Measurements from ENCODE around the gene TK2.
"Not testable (repeated sequence)": the region's sequence is repeated elsewhere in the genome, so short reads cannot be mapped to it uniquely, and the experiment has no call there.

Gene TK2

DNA sequence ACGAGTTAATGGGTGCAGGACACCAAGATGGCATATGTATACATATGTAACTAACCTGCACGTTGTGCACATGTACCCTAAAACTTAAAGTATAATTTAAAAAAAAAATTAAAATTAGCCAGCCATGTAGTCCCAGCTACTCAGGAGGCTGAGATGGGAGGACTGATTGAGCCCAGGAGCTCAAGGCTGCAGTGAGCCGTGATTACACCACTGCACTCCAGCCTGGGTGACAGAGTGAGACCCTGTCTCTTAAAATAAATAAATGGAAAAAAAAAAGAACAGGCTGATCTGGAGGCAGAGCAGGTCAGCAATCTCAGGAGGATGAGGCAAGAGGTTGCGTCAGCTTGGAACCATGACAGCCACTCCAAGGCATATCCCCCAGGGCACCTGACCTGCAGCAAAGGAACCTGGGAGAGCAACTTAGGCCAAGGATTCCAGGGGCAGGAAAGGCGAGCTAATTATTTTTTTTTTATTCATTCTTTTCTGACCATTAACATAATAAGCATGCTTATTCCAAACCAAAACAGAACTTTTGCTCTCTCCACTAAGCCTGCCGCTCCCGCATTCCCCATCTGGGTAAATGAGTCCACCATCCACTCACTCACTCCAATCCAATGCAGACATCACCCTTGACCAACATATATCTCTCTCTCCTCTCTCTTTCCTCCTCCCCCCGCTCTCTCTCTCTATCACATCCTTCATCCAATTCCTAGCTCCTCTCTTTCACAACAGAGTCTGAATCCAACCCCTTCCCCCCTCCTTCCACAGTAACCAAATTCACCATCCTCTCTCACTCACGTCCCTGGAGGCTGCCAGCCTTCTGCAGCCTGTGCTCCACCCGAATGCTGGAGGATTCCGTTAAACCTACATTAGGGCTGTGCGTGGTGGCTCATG, 47.7 kb downstream of the TK2 start:
- FAIRE-seq = no peak

- FAIRE-seq = not testable (repeated sequence)
Observed at GRCh38 chr16:66501563-66501962, 48.4 kb downstream of the TK2 start.

DNA sequence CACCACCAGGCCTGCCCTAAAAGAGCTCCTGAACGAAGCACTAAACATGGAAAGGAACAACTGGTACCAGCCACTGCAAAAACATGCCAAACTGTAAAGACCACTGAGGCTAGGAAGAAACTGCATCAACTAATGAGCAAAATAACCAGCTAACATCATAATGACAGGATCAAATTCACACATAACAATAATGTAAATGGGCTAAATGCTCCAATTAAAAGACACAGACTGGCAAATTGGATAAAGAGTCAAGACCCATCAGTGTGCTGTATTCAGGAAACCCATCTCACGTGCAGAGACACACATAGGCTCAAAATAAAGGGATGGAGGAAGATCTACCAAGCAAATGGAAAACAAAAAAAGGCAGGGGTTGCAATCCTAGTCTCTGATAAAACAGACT, 52.0 kb downstream of the TK2 start:
- FAIRE-seq = not testable (repeated sequence)

GRCh38 chr16:66496226-66496625, 53.7 kb downstream of the TK2 start:
- not testable (repeated sequence) for FAIRE-seq

- FAIRE-seq = no peak
Observed at GRCh38 chr16:66495440-66495839, 54.5 kb downstream of the TK2 start.

DNA sequence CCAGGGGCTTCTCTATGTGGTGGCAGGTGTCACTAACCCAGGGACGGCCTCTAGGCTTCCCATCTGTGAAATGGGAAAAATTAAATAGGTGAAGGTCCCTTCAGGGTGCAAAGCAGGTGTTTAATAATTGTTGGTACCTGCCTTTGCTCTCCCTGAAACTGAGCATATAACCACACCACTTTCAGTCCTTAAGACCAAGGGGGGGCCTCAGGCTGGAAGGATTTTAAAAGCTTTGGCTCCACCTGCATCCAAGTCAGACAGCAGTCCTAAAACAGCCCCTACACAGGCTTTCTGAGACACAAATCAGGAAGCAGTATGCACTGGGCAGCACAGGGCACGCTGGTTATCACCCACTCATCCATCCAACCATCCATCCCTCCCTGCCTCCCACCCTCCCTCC, 55.0 kb downstream of the TK2 start:
- no peak for FAIRE-seq

DNA sequence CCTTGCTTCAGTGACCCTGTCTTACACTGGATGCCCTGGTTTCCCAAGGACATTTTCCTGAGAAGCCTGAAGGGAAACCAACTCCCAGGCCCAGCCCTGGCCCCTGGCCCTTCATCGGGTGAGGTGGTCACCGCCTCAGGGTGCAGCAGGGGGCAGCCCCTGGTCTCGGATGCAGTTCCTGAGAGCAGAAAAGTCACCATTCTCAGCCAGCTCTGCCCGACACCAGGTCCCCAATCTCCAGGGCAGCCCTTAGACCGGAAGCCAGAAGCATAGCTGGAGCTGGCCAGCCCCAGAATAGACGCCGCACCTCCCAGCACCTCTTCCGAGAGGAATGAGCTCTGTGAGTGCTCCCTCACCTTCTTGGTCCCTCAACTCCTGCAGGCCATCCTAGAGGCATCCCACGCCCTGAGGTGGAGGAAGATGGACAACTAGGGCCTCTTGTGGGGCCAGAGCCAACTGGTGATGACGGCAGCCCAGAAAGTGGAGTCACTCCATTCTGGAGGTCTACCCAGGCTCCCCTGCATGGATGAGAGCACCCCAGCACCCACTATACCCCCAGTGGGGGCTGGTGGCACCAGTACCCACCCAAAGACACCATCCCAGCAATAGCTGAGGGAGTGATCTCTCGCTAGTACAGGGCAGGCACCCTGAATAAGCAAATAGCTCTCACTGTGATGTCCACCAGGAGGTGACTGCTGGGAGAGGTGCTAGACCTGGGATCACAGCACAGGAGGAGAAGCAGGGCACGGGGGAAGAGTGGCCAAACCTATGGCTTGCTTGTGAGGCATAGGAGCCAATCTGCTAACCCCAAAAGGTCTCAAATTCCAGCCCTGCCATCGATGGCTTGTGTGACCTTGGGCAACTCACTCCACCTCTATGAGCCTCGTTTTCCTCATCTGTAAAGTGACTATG, 56.2 kb downstream of the TK2 start:
- FAIRE-seq = no peak

DNA sequence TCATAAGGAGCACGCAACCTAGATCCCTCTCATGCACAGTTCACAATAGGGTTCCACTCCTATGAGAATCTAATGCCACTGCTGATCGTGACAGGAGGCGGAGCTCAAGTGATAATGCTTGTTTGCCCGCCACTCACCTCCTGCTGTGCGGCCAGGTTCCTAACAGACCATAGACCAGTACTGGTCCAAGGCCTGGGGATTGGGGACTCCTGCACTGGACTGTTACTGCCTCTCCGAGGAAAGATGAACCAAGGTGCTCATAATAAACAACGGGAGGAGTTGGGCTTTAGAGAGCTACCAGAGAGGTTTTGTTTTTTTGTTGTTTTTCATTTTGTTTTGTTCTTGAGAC, 58.2 kb downstream of the TK2 start:
- no peak for FAIRE-seq

- FAIRE-seq = no peak
Observed at GRCh38 chr16:66490774-66491715, 58.9 kb downstream of the TK2 start.

- no peak for FAIRE-seq
Observed at GRCh38 chr16:66489818-66490217, 60.1 kb downstream of the TK2 start.

GRCh38 chr16:66489385-66489784, 60.5 kb downstream of the TK2 start:
- no peak for FAIRE-seq

DNA sequence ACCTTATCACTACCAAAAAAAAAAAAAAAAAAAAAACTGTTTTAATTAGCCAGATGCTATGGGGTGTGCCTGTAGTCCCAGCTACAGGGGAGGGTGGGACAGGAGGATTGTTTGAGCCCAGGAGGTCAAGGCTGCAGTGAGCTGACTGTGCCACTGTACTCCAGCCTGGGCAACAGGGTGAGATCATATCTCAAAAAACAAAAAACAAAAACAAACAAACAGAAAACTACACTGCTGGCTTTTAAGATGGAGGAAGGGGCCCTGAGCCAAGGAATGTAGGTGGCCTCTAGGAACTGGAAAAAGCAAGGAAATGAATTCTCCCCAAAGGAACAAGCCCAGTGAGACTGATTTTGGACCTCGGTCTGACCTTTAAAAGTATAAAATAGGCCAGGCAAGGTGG, 61.4 kb downstream of the TK2 start:
- FAIRE-seq = no peak

GRCh38 chr16:66487580-66488275, 62.2 kb downstream of the TK2 start:
- FAIRE-seq = no peak

DNA sequence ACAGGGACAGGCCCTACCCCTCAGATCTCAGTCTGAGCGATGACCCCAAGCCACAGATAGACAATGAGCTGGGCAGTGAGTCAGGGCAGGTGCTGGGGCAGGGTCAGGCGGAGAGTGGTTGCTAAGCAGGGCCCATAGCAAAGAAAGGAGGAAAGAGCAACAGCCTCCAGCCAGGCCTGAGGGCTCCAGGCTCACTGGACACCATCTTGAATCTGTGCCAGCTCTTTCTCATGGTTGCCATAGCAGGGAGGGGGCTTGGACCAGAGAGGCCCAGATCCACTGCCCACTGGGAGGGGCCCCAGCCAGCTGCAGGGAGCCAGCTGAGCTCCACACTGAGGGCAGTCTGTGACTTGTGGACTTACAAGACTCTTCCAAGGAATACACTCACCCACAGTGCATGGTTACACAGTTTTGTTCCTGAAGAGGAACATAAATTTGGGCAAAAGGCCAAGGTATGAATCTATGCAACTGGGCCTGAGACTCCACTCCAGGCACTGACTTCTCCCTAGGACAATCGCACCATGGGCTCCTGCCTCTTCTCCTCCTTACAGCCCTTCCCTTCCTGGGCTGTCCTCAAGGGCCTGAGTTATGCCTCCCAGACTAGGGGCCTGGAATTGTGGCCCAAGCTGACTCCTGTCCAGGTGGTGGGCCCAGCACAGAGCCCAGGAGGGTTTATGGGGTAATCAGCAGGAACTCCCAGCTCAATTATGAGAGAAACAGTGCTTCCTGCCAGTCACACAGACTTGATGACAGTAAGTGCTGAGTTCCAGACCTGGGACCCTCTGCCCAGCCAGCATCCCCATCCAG, 62.9 kb downstream of the TK2 start:
- no peak for FAIRE-seq

DNA sequence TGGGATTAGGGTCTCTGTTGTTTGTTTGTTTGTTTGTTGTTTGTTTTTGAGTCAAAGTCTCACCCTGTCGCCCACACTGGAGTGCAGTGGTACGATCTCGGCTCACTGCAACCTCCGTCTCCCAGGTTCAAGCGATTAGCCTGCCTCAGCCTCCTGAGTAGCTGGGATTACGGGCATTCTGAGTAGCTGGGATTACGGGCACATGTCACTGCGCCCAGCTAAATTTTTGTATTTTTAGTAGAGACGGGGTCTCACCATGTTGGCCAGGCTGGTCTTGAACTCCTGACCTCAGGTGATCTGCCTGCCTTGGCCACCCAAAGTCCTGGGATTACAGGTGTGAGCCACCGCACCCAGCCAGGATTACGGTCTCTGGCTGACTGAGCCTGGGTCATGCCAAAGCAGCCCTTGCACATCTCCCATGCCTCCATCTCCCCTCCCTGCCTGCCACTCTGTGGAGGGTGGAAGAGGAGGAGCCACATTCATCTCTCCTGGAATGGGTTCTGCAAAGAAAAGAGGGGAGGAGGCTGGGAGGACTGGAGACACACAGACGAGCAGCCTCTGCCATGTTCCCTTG, 63.6 kb downstream of the TK2 start:
- FAIRE-seq = no peak

DNA sequence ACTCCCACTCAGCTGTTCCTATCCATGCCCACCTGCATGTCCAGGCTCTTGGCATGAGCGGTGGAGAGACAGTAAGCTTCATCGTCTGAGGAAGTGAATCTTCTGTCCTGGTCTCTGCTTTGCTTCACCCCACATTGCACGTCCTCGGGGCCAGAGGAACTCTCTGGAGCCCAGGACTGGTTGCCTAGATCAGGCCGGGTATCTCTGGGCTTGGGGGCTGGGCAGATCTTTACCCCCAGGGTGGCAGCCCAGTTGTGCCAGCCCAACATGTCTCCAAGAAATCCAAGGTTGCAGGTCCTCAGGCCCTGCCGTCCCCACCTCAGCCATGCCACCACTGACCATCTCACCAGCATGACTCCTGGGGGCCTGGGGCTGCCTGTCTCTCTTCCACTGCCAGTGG, 64.5 kb downstream of the TK2 start:
- no peak for FAIRE-seq

- no peak for FAIRE-seq
Observed at GRCh38 chr16:66484453-66485213, 65.3 kb downstream of the TK2 start.

DNA sequence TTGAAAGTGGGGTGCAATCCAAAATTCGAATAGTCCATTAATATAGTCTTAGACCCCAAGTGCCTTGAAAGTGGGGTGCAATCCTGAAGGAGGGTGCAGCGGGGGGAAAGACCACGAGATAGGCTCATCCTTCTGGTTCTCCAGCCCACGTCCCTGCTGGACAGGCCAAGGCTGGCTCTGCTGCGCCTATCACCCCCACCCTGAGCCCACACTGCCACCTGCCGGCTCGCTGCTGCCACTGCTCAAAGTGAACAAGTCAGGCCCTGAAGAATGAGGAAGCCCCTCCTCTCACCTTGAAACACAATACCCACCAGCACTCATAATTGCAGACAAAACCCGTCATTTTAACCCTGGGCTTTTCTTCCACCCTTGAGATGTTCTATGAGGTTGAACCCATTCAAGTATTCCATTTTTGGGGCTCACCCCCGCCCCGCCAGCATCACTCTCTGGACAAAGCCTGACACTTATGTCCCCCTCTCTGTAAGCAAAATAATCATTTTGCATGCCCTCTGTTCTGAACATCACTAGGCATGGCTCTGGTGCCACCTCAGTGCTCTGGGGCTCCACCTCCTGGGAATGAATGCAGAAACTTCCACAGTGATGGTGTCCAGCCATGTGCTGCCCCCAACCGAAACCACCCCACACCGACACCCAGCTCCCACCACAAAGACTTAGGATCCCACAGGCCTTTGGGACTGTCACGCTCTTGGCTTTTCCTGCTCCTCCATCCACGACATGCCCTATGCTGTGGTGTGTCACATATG, 66.1 kb downstream of the TK2 start:
- peak; percentile 14 for FAIRE-seq

GRCh38 chr16:66481943-66482390, 68.0 kb downstream of the TK2 start:
- no peak for FAIRE-seq
